H1 (cell line): ENCODE measurements around the gene RAB8B. TPM values are rescaled to one million over a fixed set of nuclear protein-coding genes. Genes with fewer than 3 reads are reported as not detected.

Source experiments
- BRCA1 ChIP-seq: IDR thresholded peaks from 2 replicates; pipeline ENCODE4 v1.6.1; 2012; ENCODE audit warnings: low read depth, low read length, improper control_type of control experiment
- CEBPB ChIP-seq: IDR thresholded peaks from 2 replicates; pipeline ENCODE4 v1.6.1; 2012; ENCODE audit warnings: low read depth, low read length
- TAF7 ChIP-seq: optimal IDR thresholded peaks from 2 replicates; pipeline ENCODE3; 2011; ENCODE audit warnings: low read depth, mild to moderate bottlenecking, inconsistent platforms, low read length, moderate library complexity, borderline replicate concordance
- TEAD4 ChIP-seq: IDR thresholded peaks from 2 replicates; pipeline ENCODE4 v1.6.1; 2012; ENCODE audit warnings: low read depth, low read length, inconsistent platforms, mixed read lengths
- polyA plus RNA-seq, 7 experiments: library from polyadenylated mRNA; depleted of rRNA in 3 of 7; stranded (reverse) in 5 of 7; unstranded in 2 of 7; fragments of >200 nt in 5 of 7; fragments of 200-250 nt in 2 of 7; gene quantifications; 1 replicate in 5 of 7; 2 replicates in 1 of 7; 4 replicates in 1 of 7; pipeline versions ENCODE4 v1.2.1 to v1.2.3, GENCODE V29; 2011 to 2013; ENCODE audit warnings: missing spikeins in 2 of 7, mixed read lengths in 2 of 7
- total RNA-seq: library from RNA; stranded (reverse); fragmentation: NEBNext Ultra II Directional; extraction: Animal tissue kit (Norgen Biotek cat#: 25700); gene quantifications from 2 replicates; pipeline ENCODE4 v1.2.1, GENCODE V29; 2021

RAB8B gene
- total and polyA plus RNA-seq, 2 of the 8 experiments (the other 6 are each of a cell fraction or from before 2014, with no cell fraction given) = 9.5 to 47.8 TPM

- no peak for TF ChIP-seq TAF7
- TF ChIP-seq TEAD4 = no peak
- TF ChIP-seq BRCA1 = no peak
- no peak for TF ChIP-seq CEBPB
Observed at GRCh38 chr15:63200464-63201249, 11.3 kb downstream of the RAB8B start (continued).
